Omental fat pad (tissue), 4 donors: ENCODE measurements around the gene MBP. TPM values are rescaled to one million over a fixed set of nuclear protein-coding genes. Genes with fewer than 3 reads are reported as not detected.

Experiments used
- ATAC-seq: fragments of 150-250 bp; one replicate; pipeline ENCODE4 v1.9.1; 2016; ENCODE audit warnings: mild to moderate bottlenecking, moderate library complexity; ENCODE audit not compliant: low FRiP score
- DNase-seq: peaks from one replicate; pipeline ENCODE4 v3.0.0-alpha.2; 2019; ENCODE audit warnings: low spot score
- CTCF ChIP-seq, 3 donors: fragments of 450-650 bp; IDR thresholded peaks; one replicate each; pipeline ENCODE4 v1.5.1; 2016 to 2017; ENCODE audit warnings: antibody characterized with exemption in 3 of 3, mild to moderate bottlenecking in 3 of 3, moderate library complexity in 2 of 3
- total RNA-seq, 4 donors: library from RNA; depleted of rRNA; stranded (reverse); fragments of >200 nt; gene quantifications; one replicate each; pipeline ENCODE4 v1.1.0, GENCODE V29; 2016

The MBP gene
- total RNA-seq, 4 donors from 2014 or later: 27.4 to 50.9 (median 36.0) TPM

- DNase-seq (no peak), ATAC-seq (no peak)
- TF ChIP-seq CTCF (IDR thresholded peaks at IDR 0.05): no peak
Measured at GRCh38 chr18:77066101-77066500, 66.5 kb downstream of the MBP start.

DNA sequence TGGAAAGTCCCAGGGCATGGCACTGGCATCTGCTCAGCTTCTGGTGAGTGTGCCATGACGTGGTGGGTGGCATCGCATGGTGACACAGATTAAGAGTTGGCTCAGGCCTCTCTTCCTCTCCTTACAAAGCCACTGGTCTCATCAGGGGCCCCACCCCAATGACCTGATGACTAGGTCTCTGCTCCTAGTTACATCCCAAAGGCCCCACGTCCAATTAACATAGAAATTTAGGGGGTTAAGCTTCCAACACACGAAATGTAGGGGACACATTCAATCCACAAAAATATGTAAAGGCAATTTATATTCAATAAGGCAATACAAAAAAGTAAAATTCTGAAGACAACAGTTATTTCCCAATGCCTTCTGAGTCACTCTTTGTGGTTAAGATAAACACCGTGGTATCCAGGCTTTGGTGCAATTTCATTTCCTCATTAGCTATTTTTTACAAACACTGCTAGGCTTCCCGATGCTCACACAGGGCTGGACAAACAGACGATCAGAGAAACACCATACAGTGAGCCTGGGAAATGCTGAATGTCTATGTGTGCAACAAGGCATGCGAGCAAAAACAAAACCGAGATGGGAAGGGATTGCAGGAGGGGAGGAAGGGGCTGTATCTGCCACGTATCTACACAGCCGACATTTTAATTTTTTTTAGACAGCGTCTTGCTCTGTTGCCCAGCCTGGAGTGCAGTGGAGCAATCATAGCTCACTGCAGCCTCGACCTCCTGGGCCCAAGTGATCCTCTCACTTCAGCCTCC lies 67.2 kb downstream of the MBP start:
- ATAC-seq (peak; percentile 39), DNase-seq (no peak)
- no peak for TF ChIP-seq CTCF (IDR thresholded peaks at IDR 0.05)

DNA sequence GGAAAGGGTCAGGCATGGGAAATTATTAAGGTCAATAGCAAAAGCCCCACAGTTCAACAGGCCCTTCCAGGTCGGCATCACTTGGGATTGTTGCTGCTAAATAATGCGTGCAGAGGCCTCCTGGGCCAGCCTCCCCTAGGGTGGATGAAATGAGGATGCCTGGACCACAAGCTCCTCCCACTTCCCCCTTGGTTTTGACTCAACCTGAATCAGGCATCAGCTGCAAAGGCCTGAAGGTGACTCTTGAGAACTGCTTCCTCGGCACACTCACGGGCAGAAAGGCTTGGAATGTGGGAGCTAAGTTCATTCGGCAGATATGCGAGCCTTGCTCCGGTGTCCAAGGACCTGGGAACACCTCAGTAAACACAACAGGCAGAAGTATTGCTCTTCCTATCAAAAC lies 69.3 kb downstream of the MBP start:
- ATAC-seq: no peak
- no peak for DNase-seq
- no peak for TF ChIP-seq CTCF (IDR thresholded peaks at IDR 0.05)

GRCh38 chr18:77062518-77063003 lies 70.0 kb downstream of the MBP start:
- ATAC-seq (no peak), DNase-seq (no peak)
- no peak for TF ChIP-seq CTCF (IDR thresholded peaks at IDR 0.05)

DNA sequence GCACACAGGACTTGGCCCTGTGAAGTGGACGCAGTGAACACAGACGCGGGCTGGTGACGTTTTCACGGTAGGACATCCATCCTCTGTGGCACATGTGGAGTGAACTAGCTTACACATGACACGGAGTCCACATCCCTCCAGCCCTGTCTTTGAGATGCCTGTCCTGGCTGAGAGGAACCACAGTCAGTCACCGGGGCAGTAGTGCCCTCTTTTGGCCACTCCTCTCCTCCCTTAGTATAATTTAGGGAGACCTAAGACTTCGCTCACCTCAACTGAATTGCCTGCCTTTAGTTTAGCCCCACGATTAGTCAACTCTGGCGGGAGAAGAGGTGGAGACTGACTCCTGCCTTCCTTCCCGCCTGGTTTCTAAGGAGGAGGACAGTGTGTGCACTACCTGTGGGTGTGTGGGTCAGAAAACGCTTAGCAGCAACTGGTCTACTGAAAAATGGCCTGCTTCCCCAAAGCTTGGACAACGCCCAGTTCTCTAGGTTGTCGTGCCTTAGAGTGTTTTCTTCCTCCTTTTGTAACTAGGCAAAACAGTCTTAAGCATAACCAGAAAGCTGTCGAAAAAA lies 70.6 kb downstream of the MBP start:
- no peak for TF ChIP-seq CTCF (IDR thresholded peaks at IDR 0.05)
- ATAC-seq (peak; percentile 37), DNase-seq (no peak)

- TF ChIP-seq CTCF (IDR thresholded peaks at IDR 0.05): no peak
- DNase-seq (no peak), ATAC-seq (no peak)
Measured at GRCh38 chr18:77061281-77061945, 71.2 kb downstream of the MBP start.
